ENCODE results near the gene XYLT2. TPM values are rescaled to one million over a fixed set of nuclear protein-coding genes. Genes with fewer than 3 reads are reported as not detected.

Gene XYLT2
- total RNA-seq, 1 experiment from 2014 or later: 75.8 TPM

- POLR2A ChIA-PET: interaction anchor here (0.6 kb wide), 1 partner anchor 85 kb away, joined by 3 read pairs; no protein-coding TSS in a partner anchor
- no TSS peak for BruUV-seq (replicated peaks)
Observed at GRCh38 chr17:50310455-50311111, 35.3 kb upstream of the XYLT2 start.

GRCh38 chr17:50311112-50311460, 34.8 kb upstream of the XYLT2 start:
- no peak for DNase-seq
- BruUV-seq (replicated peaks): no TSS peak
- Histone ChIP-seq H3K4me3 (ENCODE audit: low read depth, low read length) (no peak overlapping the region), H3K27me3 (replicated peaks; ENCODE audit: control insufficient read depth, insufficient read depth, low read length) (no peaks in the 10 kb centered on the region), H3K36me3 (ENCODE audit: control insufficient read depth, insufficient read depth, low read length) (no peaks in the 10 kb centered on the region), H3K4me1 (0 out of 2 replicates have a peak, but pooled peaks cover 4% of the 10 kb centered on the region), H3K9me3 (no peaks in the 10 kb centered on the region)
- Mint-ChIP-seq H3K9me3 (ENCODE audit: unreplicated experiment) (no peaks in the 10 kb centered on the region), H3K36me3 (ENCODE audit: insufficient read depth, unreplicated experiment) (no peaks in the 10 kb centered on the region), H3K27ac (ENCODE audit: unreplicated experiment) (no peak overlapping the region), H3K4me1 (ENCODE audit: low read depth, unreplicated experiment) (no peaks in the 10 kb centered on the region), H3K27me3 (ENCODE audit: insufficient read depth, unreplicated experiment) (peaks cover 8% of the 10 kb centered on the region), H3K4me3 (ENCODE audit: unreplicated experiment) (no peak overlapping the region)
- TF ChIP-seq CTCF (IDR thresholded peaks at IDR 0.05; ENCODE audit: insufficient read depth in 1 of 2, low read depth in 1 of 2, low read length in 1 of 2, severe bottlenecking in 1 of 2, unreplicated experiment in 1 of 2): no peak
- ChIA-PET POLR2A (interaction anchor here (0.6 kb wide), 1 partner anchor 85 kb away, joined by 3 read pairs; no protein-coding TSS in a partner anchor), CTCF (interaction anchor here (0.7 to 1.8 kb wide), 5 partner anchors 38 to 150 kb away, joined by 3 to 8 read pairs (median 3); partner anchors contain the start of gene COL1A1)
- intact Hi-C loops (cut with micrococcal nuclease; ENCODE audit: unreplicated experiment): no loop called here

More at GRCh38 chr17:50310455-50311111, 35.3 kb upstream of the XYLT2 start:
- H3K27me3 Mint-ChIP-seq (ENCODE audit: insufficient read depth, unreplicated experiment): peaks cover 8% of the 10 kb centered on the region
- CTCF ChIA-PET: interaction anchor here (0.7 to 0.9 kb wide), 3 partner anchors 87 to 150 kb away, joined by 3 to 4 read pairs (median 3); partner anchors contain the start of gene LRRC59
- Histone ChIP-seq H3K4me3 (ENCODE audit: low read depth, low read length) (no peak overlapping the region), H3K27me3 (replicated peaks; ENCODE audit: control insufficient read depth, insufficient read depth, low read length) (no peaks in the 10 kb centered on the region), H3K9me3 (no peaks in the 10 kb centered on the region), H3K4me1 (0 out of 2 replicates have a peak, but pooled peaks cover 4% of the 10 kb centered on the region), H3K36me3 (ENCODE audit: control insufficient read depth, insufficient read depth, low read length) (no peaks in the 10 kb centered on the region)
- no peaks in the 10 kb centered on the region for H3K4me1 Mint-ChIP-seq (ENCODE audit: low read depth, unreplicated experiment)
- no peaks in the 10 kb centered on the region for H3K36me3 Mint-ChIP-seq (ENCODE audit: insufficient read depth, unreplicated experiment)
- intact Hi-C loops (cut with micrococcal nuclease; ENCODE audit: unreplicated experiment): no loop called here
- DNase-seq: no peak
- no peaks in the 10 kb centered on the region for H3K9me3 Mint-ChIP-seq (ENCODE audit: unreplicated experiment)
- no peak for TF ChIP-seq CTCF (IDR thresholded peaks at IDR 0.05; ENCODE audit: insufficient read depth in 1 of 2, low read depth in 1 of 2, low read length in 1 of 2, severe bottlenecking in 1 of 2, unreplicated experiment in 1 of 2)
- H3K4me3 Mint-ChIP-seq (ENCODE audit: unreplicated experiment): no peak overlapping the region
- no peak overlapping the region for H3K27ac Mint-ChIP-seq (ENCODE audit: unreplicated experiment)

- H3K27ac Mint-ChIP-seq (ENCODE audit: unreplicated experiment): no peak overlapping the region
- POLR2A ChIA-PET: no interaction called here
Observed at GRCh38 chr17:50311483-50311882, 34.4 kb upstream of the XYLT2 start.

More at GRCh38 chr17:50311483-50311882, 34.4 kb upstream of the XYLT2 start:
- Mint-ChIP-seq H3K36me3 (ENCODE audit: insufficient read depth, unreplicated experiment) (no peaks in the 10 kb centered on the region), H3K4me1 (ENCODE audit: low read depth, unreplicated experiment) (no peaks in the 10 kb centered on the region), H3K27me3 (ENCODE audit: insufficient read depth, unreplicated experiment) (peaks cover 8% of the 10 kb centered on the region), H3K9me3 (ENCODE audit: unreplicated experiment) (no peaks in the 10 kb centered on the region), H3K4me3 (ENCODE audit: unreplicated experiment) (no peak overlapping the region)
- DNase-seq: no peak
- Histone ChIP-seq H3K27me3 (replicated peaks; ENCODE audit: control insufficient read depth, insufficient read depth, low read length) (no peaks in the 10 kb centered on the region), H3K4me1 (0 out of 2 replicates have a peak, but pooled peaks cover 4% of the 10 kb centered on the region), H3K9me3 (no peaks in the 10 kb centered on the region), H3K4me3 (ENCODE audit: low read depth, low read length) (no peak overlapping the region), H3K36me3 (ENCODE audit: control insufficient read depth, insufficient read depth, low read length) (no peaks in the 10 kb centered on the region)
- no peak for TF ChIP-seq CTCF (IDR thresholded peaks at IDR 0.05; ENCODE audit: insufficient read depth in 1 of 2, low read depth in 1 of 2, low read length in 1 of 2, severe bottlenecking in 1 of 2, unreplicated experiment in 1 of 2)
- CTCF ChIA-PET: interaction anchor here (0.6 to 1.8 kb wide), 6 partner anchors 14 to 150 kb away, joined by 3 to 8 read pairs (median 3); partner anchors contain the start of gene COL1A1
- intact Hi-C loops (cut with micrococcal nuclease; ENCODE audit: unreplicated experiment): no loop called here
- no TSS peak for BruUV-seq (replicated peaks)

Measured in Caco-2 (cell line).